ENCODE data around the gene DRGX.

- TF ChIP-seq CTCF (IDR thresholded peaks at IDR 0.05; ENCODE audit: insufficient read depth, low read length) (no peak), POLR2AphosphoS5 (IDR thresholded peaks at IDR 0.05; ENCODE audit: low read depth) (no peak), REST (IDR thresholded peaks at IDR 0.05; ENCODE audit: insufficient replicate concordance, low read depth) (no peak), GABPA (IDR thresholded peaks at IDR 0.05; ENCODE audit: low read depth) (no peak)
Measured at GRCh38 chr10:49418328-49418727, 22.4 kb upstream of the DRGX start.
